Stimulated activated CD4-positive, alpha-beta T cell treated with anti-CD3 and anti-CD28 coated beads, TNF-alpha, amount 100 ng/mL, for 24 hours (primary cell): ENCODE data around the gene TMCO4.

Experiments used
- DNase-seq, 3 experiments: peaks; one replicate each; pipeline ENCODE4 v3.0.0-alpha.2; 2020; ENCODE audit warnings: low read depth in 3 of 3

TMCO4 gene

DNA sequence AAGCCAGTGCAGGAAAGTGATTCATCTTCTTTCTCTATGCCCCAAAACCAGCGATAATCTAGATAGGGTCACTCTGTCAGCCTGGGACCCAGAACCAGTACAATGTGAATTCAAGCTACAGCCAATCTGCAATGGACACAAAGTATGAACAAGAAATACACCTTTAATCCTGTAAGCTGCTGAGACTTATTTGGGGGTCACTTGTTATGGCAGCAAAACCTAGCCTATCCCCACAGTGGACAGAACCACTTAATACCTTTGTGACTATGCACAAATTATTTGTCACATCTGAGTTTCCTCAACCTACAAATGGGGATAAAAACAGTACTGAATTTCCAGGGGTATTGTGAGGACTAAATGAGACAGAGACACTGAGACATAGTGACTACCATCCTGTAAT is 50.0 kb downstream of the TMCO4 start:
- no peak for DNase-seq

- no peak for DNase-seq
Measured at GRCh38 chr1:19747761-19748160, 52.0 kb downstream of the TMCO4 start.

GRCh38 chr1:19744886-19745285 is 54.8 kb downstream of the TMCO4 start:
- no peak for DNase-seq

DNA sequence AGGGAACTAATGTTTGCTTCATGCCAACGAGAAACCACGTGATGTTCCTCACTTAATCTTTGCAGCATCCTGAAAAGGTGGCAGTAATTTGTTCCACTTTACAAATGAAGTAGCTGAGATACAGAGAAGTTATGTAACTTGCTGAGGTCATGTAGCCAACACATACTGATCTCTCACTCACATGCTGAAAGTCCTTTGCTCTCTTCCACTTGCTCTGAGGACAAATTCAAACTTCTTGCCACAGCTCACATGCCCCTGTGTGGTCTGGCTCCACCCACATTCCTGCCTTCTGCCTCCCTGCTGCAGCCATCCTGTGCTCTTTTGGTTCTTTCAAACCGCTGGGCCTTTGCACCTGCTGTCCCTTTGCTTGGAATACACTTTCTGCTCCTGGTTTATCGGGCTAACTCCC is 55.4 kb downstream of the TMCO4 start:
- no peak for DNase-seq

GRCh38 chr1:19743793-19744192 is 55.9 kb downstream of the TMCO4 start:
- no peak for DNase-seq

DNA sequence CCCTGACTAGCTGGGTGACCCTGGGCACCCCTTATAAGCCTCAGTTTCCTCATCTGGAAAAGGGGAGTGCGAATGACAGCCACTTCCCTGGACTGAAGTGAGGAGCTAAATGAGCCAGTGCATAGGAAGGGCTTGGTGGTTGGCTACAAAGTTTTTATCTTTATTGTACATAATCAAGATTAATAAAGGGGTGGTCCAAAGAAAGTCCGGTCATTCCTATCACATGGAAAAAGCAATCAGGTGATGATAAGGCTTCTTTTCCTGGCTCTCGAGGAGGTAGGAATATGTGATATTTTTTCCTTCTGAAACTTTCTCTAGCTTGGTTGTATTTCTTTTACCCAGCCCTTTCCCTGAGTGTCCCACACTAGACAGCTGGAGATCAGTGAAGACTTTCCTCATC is 56.5 kb downstream of the TMCO4 start:
- DNase-seq, result no peak

- no peak for DNase-seq
Measured at GRCh38 chr1:19739628-19740027, 60.1 kb downstream of the TMCO4 start.

DNA sequence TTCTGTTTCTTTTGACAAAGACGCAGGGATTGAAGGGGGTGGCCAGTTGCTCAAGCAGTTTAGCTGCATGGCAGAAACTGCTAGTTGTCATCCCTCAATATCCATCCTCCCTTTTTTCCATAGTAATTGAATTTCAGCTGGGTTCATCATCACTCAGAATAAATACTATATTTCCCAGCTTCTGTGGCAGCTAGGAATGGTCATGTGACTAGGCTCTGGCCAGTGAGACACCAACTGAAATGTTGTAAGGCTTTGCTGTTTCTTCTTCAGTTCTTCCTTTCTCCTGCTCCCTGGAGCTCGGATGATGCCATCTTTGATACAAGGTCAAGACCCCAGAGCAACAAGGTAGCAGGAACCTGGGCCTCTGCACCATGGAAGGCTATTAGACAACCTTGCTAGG is 61.0 kb downstream of the TMCO4 start:
- no peak for DNase-seq

GRCh38 chr1:19738076-19738475 is 61.6 kb downstream of the TMCO4 start:
- no peak for DNase-seq

- DNase-seq, result no peak
Measured at GRCh38 chr1:19737104-19737825, 62.5 kb downstream of the TMCO4 start.

DNA sequence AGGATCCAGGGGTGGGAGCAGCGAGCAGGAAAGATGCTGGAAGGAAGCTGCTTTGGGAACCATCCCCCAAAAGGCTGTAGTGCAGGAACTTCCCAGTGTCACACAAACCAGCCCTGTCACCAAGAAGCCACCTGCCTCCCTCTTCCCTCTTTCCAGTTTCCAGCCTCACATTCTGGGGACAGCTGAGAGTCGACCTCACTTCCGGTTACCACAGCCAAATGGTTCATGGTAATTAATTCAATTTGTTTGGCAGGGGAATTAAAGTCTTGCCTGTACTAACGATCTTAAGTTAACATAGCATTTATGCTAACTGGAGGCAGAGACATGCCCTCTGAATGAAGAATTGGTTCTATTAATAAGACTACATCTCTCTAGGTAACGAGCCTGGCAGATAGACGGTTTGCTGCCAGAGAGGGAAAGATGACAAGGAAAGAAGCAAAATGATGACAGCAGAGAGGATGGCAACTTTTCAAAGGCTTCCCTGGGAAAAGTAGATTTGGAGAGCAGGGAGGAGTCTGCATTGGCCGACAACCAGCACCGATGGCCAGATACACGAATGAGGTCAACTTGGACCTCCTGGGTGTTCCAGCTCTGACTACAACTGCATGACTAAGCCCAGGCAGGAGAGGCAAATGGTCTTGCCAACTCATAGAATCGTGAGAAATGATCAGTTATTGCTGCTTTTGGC is 64.1 kb downstream of the TMCO4 start:
- DNase-seq, result no peak

GRCh38 chr1:19734472-19734999 is 65.2 kb downstream of the TMCO4 start:
- no peak for DNase-seq

GRCh38 chr1:19734056-19734455 is 65.7 kb downstream of the TMCO4 start:
- DNase-seq, result no peak

- DNase-seq, result no peak
Measured at GRCh38 chr1:19733615-19734014, 66.1 kb downstream of the TMCO4 start.

DNA sequence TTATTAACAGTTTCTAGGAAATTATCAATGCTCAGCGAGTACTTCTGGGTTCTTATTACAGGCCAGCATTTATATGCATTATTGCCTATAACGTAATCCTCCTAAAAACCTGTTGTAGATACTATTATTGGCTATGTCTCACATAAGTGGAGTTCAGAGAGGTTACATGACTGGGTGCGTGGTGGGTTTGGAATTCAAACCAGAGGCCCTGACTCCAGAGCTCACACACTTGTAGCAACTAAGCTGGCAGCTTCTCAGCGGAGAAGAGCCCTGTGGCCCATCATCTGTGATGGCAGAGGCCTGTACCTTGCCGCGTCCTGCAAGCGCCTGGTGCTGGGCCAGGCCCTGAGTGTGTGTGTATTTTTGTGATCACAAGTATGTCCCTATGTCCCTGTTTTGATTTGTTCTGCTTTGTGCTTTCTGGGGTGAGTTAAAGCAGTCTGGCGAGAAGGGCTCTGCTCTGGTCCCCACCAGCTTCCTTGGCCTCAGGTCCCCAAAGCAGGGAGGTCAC is 68.3 kb downstream of the TMCO4 start:
- no peak for DNase-seq

- DNase-seq, result no peak
Measured at GRCh38 chr1:19730793-19731192, 68.9 kb downstream of the TMCO4 start.

- no peak for DNase-seq
Measured at GRCh38 chr1:19730232-19730631, 69.5 kb downstream of the TMCO4 start.

GRCh38 chr1:19728413-19729145 is 71.1 kb downstream of the TMCO4 start:
- DNase-seq, result no peak

GRCh38 chr1:19725606-19726005 is 74.1 kb downstream of the TMCO4 start:
- no peak for DNase-seq

DNA sequence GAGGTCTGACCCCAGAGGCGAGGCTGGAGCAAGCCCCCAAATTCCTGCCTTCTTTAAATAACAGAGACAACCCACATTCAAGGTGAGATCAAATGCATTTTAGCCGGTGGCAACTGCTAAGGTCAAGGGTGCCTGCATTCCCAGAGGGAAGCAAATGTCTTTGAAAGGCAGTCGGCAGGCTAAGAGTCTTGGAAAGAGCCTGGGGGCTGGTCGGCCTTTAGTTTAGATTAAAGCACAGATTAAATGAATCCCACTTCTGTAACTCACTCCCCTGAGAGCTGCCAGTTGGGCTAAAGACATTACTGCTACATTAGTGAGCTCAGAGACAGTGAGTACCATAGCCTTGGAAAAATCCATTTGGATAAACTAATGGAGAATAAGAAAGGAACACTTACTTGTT is 75.8 kb downstream of the TMCO4 start:
- no peak for DNase-seq

GRCh38 chr1:19720973-19721372 is 78.7 kb downstream of the TMCO4 start:
- DNase-seq, result no peak

DNA sequence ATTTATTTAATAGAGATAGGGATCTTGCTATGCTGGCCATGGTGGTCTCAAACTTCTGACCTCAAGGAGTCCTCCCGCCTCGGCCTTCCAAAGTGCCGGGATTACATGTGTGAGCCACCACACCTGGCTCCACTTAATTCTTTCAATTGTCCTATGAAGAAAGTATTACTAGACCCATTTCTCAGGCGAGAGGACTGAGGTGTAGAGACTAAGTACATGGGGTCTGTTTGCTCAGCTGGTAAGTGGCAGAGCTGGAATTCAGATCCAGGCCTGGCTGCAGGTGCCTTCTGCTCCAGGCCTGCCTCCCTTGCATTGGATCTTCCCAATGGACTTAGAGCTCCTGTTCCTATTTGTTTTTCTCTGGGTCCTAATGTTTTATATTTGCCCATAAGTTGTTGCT is 79.5 kb downstream of the TMCO4 start:
- no peak for DNase-seq
